RPMI8226 (cell line): ENCODE results near the gene MILR1.
A peak's percentile ranks its signal among the peaks of the same experiment; 100 is the strongest.
"Not testable (repeated sequence)": the region's sequence is repeated elsewhere in the genome, so short reads cannot be mapped to it uniquely, and the experiment has no call there.

Source experiments
- DNase-seq: peaks from one replicate; pipeline ENCODE4 v3.0.0-alpha.2; 2015

Gene MILR1

GRCh38 chr17:64477849-64478248, 28.9 kb downstream of the MILR1 start:
- no peak for DNase-seq

- DNase-seq: no peak
Measured at GRCh38 chr17:64480951-64481350, 32.0 kb downstream of the MILR1 start.

GRCh38 chr17:64484380-64484779, 35.5 kb downstream of the MILR1 start:
- DNase-seq: no peak

- no peak for DNase-seq
Measured at GRCh38 chr17:64488301-64488700, 39.4 kb downstream of the MILR1 start.

- peak; percentile 64 for DNase-seq
Measured at GRCh38 chr17:64491034-64491860, 42.3 kb downstream of the MILR1 start.

- DNase-seq: no peak
Measured at GRCh38 chr17:64491994-64492393, 43.1 kb downstream of the MILR1 start.

GRCh38 chr17:64492481-64493109, 43.7 kb downstream of the MILR1 start:
- no peak for DNase-seq

- DNase-seq: no peak
Measured at GRCh38 chr17:64494121-64494520, 45.2 kb downstream of the MILR1 start.

GRCh38 chr17:64495300-64495699, 46.4 kb downstream of the MILR1 start:
- DNase-seq: not testable (repeated sequence)

- DNase-seq: no peak
Measured at GRCh38 chr17:64496348-64496785, 47.5 kb downstream of the MILR1 start.

GRCh38 chr17:64496786-64497564, 48.1 kb downstream of the MILR1 start, which contains the start of gene POLG2:
Gene POLG2, minus strand, starts transcription at chr17:64497054. Its CDS starts 86 bp downstream, at chr17:64496968.
- DNase-seq: peak; percentile 97

- no peak for DNase-seq
Measured at GRCh38 chr17:64497565-64498035, 48.7 kb downstream of the MILR1 start.

GRCh38 chr17:64498308-64499203, 49.6 kb downstream of the MILR1 start:
- no peak for DNase-seq

GRCh38 chr17:64499805-64500486, 51.0 kb downstream of the MILR1 start:
- no peak for DNase-seq

- no peak for DNase-seq
Measured at GRCh38 chr17:64500487-64500859, 51.6 kb downstream of the MILR1 start.

GRCh38 chr17:64500862-64501765, 52.2 kb downstream of the MILR1 start:
- no peak for DNase-seq

GRCh38 chr17:64502021-64502420, 53.1 kb downstream of the MILR1 start:
- no peak for DNase-seq

GRCh38 chr17:64502809-64503208, 53.9 kb downstream of the MILR1 start:
- no peak for DNase-seq

GRCh38 chr17:64503341-64503740, 54.4 kb downstream of the MILR1 start:
- DNase-seq: no peak
